CD8-positive, alpha-beta memory T cell (primary cell): ENCODE data around the gene MED27. TPM values are rescaled to one million over a fixed set of nuclear protein-coding genes. Genes with fewer than 3 reads are reported as not detected.

ENCODE experiments used
- CTCF ChIA-PET: fragments of 350-600 bp; sonication (Branson Sonifier 250); formaldehyde crosslinking; loops from one replicate; lab custom pipeline; 2021; ENCODE audit warnings: antibody characterized with exemption; lab: Charles Lee
- POLR2A ChIA-PET: fragments of 350-600 bp; sonication (Branson Sonifier 250); formaldehyde crosslinking; loops from one replicate; lab custom pipeline; 2021; ENCODE audit warnings: antibody characterized with exemption; lab: Charles Lee
- DNase-seq, 5 donors: peaks; one replicate each; pipeline versions ENCODE4 v3.0.0 to v3.0.0-alpha.2; 2020 to 2022; ENCODE audit warnings: mixed read lengths in 1 of 5
- H3K27ac ChIP-seq: one replicate; pipeline ENCODE4 v1.7.0; 2013; ENCODE audit warnings: low read depth, mild to moderate bottlenecking, low read length, moderate library complexity
- H3K27me3 ChIP-seq: 2 replicates; pipeline ENCODE4 v1.7.0; 2013; ENCODE audit warnings: low read length, mild to moderate bottlenecking; ENCODE audit not compliant: insufficient read depth, poor library complexity, severe bottlenecking
- H3K36me3 ChIP-seq: 2 replicates; pipeline ENCODE4 v1.7.0; 2013; ENCODE audit warnings: mild to moderate bottlenecking, low read length, moderate library complexity; ENCODE audit not compliant: insufficient read depth
- H3K4me1 ChIP-seq: 2 replicates; pipeline ENCODE4 v1.7.0; 2013; ENCODE audit warnings: mild to moderate bottlenecking, low read length, moderate library complexity; ENCODE audit not compliant: insufficient read depth
- H3K4me3 ChIP-seq: 2 replicates; pipeline ENCODE4 v1.7.0; 2013; ENCODE audit warnings: mild to moderate bottlenecking, low read length
- H3K9me3 ChIP-seq: 2 replicates; pipeline ENCODE4 v1.7.0; 2013; ENCODE audit warnings: mild to moderate bottlenecking, low read length
- H3K27ac Mint-ChIP-seq, 8 donors: one replicate each; pipeline ENCODE4 v1.8.0; 2020 to 2021; ENCODE audit warnings: mixed read lengths in 8 of 8, mild to moderate bottlenecking in 6 of 8, inconsistent platforms in 3 of 8, moderate library complexity in 3 of 8
- H3K27me3 Mint-ChIP-seq, 2 donors: one replicate each; pipeline ENCODE4 v1.8.0; 2020 to 2021; ENCODE audit warnings: mixed read lengths in 2 of 2, mild to moderate bottlenecking in 1 of 2, moderate library complexity in 1 of 2
- H3K36me3 Mint-ChIP-seq, 3 donors: one replicate each; pipeline ENCODE4 v1.8.0; 2020 to 2021; ENCODE audit warnings: mixed read lengths in 3 of 3, inconsistent platforms in 1 of 3, mild to moderate bottlenecking in 1 of 3
- H3K4me1 Mint-ChIP-seq, 3 donors: one replicate each; pipeline ENCODE4 v1.8.0; 2020 to 2021; ENCODE audit warnings: mixed read lengths in 3 of 3, inconsistent platforms in 1 of 3, mild to moderate bottlenecking in 1 of 3
- H3K4me3 Mint-ChIP-seq, 7 donors: one replicate each; pipeline ENCODE4 v1.8.0; 2020 to 2021; ENCODE audit warnings: mixed read lengths in 7 of 7, mild to moderate bottlenecking in 6 of 7, moderate library complexity in 4 of 7, inconsistent platforms in 2 of 7
- H3K9me3 Mint-ChIP-seq, 5 donors: one replicate each; pipeline ENCODE4 v1.8.0; 2020 to 2022; ENCODE audit warnings: mixed read lengths in 5 of 5, mild to moderate bottlenecking in 3 of 5, moderate library complexity in 2 of 5, inconsistent platforms in 1 of 5
- polyA plus RNA-seq: library from polyadenylated mRNA; unstranded; fragments of 300-500 nt; fragmentation: Illumina TruSeq; gene quantifications from one replicate; pipeline ENCODE4 v1.2.3, GENCODE V29; 2021
- total RNA-seq, 2 experiments: library from RNA; stranded (reverse); gene quantifications; one replicate each; pipeline ENCODE4 v1.2.3, GENCODE V29; 2021

MED27 gene
- total and polyA plus RNA-seq, 3 experiments from 2014 or later, result 31.6 to 39.7 (median 35.9) TPM

GRCh38 chr9:131994364-131995125, 85.1 kb downstream of the MED27 start:
- Histone ChIP-seq H3K9me3 (no peaks in the 10 kb centered on the region), H3K4me3 (no peak overlapping the region), H3K36me3 (no peaks in the 10 kb centered on the region), H3K27me3 (no peaks in the 10 kb centered on the region), H3K27ac (no peak overlapping the region), H3K4me1 (peaks cover under 1% of the 10 kb centered on the region)
- CTCF ChIA-PET, result no interaction called here
- DNase-seq, result no peak
- Mint-ChIP-seq H3K4me1 (peaks cover 5 to 20% (median 13%) of the 10 kb centered on the region in 3 donors), H3K9me3 (no peaks in the 10 kb centered on the region), H3K27ac (peak overlapping the region in 1 of 8 donors; percentile 84), H3K4me3 (no peak overlapping the region), H3K27me3 (no peaks in the 10 kb centered on the region), H3K36me3 (peaks cover 0 to 23% (median 21%) of the 10 kb centered on the region in 3 donors)
- POLR2A ChIA-PET, result no interaction called here

- Mint-ChIP-seq H3K36me3 (peaks cover 0 to 21% (median 20%) of the 10 kb centered on the region in 3 donors), H3K27ac (no peak overlapping the region), H3K4me3 (no peak overlapping the region), H3K9me3 (no peaks in the 10 kb centered on the region), H3K27me3 (no peaks in the 10 kb centered on the region), H3K4me1 (peaks cover 2 to 8% (median 6%) of the 10 kb centered on the region in 3 donors)
- POLR2A ChIA-PET, result no interaction called here
- Histone ChIP-seq H3K27me3 (no peaks in the 10 kb centered on the region), H3K4me1 (no peaks in the 10 kb centered on the region), H3K4me3 (no peak overlapping the region), H3K36me3 (no peaks in the 10 kb centered on the region), H3K9me3 (no peaks in the 10 kb centered on the region), H3K27ac (no peak overlapping the region)
- CTCF ChIA-PET, result no interaction called here
- DNase-seq, result no peak
Measured at GRCh38 chr9:131992906-131993657, 86.6 kb downstream of the MED27 start.

- no peaks in the 10 kb centered on the region for H3K9me3 Mint-ChIP-seq
- H3K4me1 Mint-ChIP-seq, result peaks cover 3 to 8% (median 4%) of the 10 kb centered on the region in 3 donors
- DNase-seq, result no peak
- H3K36me3 Mint-ChIP-seq, result peaks cover 0 to 8% (median 2%) of the 10 kb centered on the region in 3 donors
- no peak overlapping the region for H3K27ac ChIP-seq
- no peaks in the 10 kb centered on the region for H3K9me3 ChIP-seq
- peak overlapping the region in 1 of 8 donors; percentile 10 for H3K27ac Mint-ChIP-seq
- ChIA-PET CTCF (no interaction called here), POLR2A (no interaction called here)
- no peaks in the 10 kb centered on the region for H3K36me3 ChIP-seq
- H3K4me1 ChIP-seq, result no peaks in the 10 kb centered on the region
- no peaks in the 10 kb centered on the region for H3K27me3 Mint-ChIP-seq
- H3K27me3 ChIP-seq, result no peaks in the 10 kb centered on the region
- no peak overlapping the region for H3K4me3 ChIP-seq
- no peak overlapping the region for H3K4me3 Mint-ChIP-seq
Measured at GRCh38 chr9:131987232-131987631, 92.4 kb downstream of the MED27 start.

GRCh38 chr9:131986576-131986975, 93.1 kb downstream of the MED27 start:
- Mint-ChIP-seq H3K9me3 (no peaks in the 10 kb centered on the region), H3K4me3 (no peak overlapping the region), H3K36me3 (peaks cover 0 to 8% (median 2%) of the 10 kb centered on the region in 3 donors), H3K4me1 (peaks cover 3 to 8% (median 4%) of the 10 kb centered on the region in 3 donors), H3K27ac (peak overlapping the region in 1 of 8 donors; percentile 23), H3K27me3 (no peaks in the 10 kb centered on the region)
- no peak for DNase-seq
- H3K9me3 ChIP-seq, result no peaks in the 10 kb centered on the region
- H3K4me1 ChIP-seq, result no peaks in the 10 kb centered on the region
- H3K27me3 ChIP-seq, result no peaks in the 10 kb centered on the region
- ChIA-PET POLR2A (no interaction called here), CTCF (no interaction called here)
- H3K36me3 ChIP-seq, result no peaks in the 10 kb centered on the region
- H3K27ac ChIP-seq, result no peak overlapping the region
- no peak overlapping the region for H3K4me3 ChIP-seq

- Histone ChIP-seq H3K36me3 (no peaks in the 10 kb centered on the region), H3K27ac (no peak overlapping the region), H3K9me3 (no peaks in the 10 kb centered on the region), H3K27me3 (no peaks in the 10 kb centered on the region), H3K4me3 (no peak overlapping the region), H3K4me1 (no peaks in the 10 kb centered on the region)
- peaks cover 0 to 8% (median 5%) of the 10 kb centered on the region in 3 donors for H3K36me3 Mint-ChIP-seq
- H3K27me3 Mint-ChIP-seq, result no peaks in the 10 kb centered on the region
- H3K4me3 Mint-ChIP-seq, result no peak overlapping the region
- H3K27ac Mint-ChIP-seq, result no peak overlapping the region
- no peak for DNase-seq
- CTCF ChIA-PET, result no interaction called here
- H3K9me3 Mint-ChIP-seq, result no peaks in the 10 kb centered on the region
- POLR2A ChIA-PET, result no interaction called here
- H3K4me1 Mint-ChIP-seq, result peaks cover 3 to 12% (median 6%) of the 10 kb centered on the region in 3 donors
Measured at GRCh38 chr9:131986089-131986488, 93.6 kb downstream of the MED27 start.

- no peak for DNase-seq
- Mint-ChIP-seq H3K27ac (no peak overlapping the region), H3K9me3 (no peaks in the 10 kb centered on the region), H3K27me3 (no peaks in the 10 kb centered on the region), H3K4me1 (peaks cover 0 to 6% (median 5%) of the 10 kb centered on the region in 3 donors), H3K4me3 (no peak overlapping the region), H3K36me3 (peaks cover 0 to 6% (median 4%) of the 10 kb centered on the region in 3 donors)
- no peaks in the 10 kb centered on the region for H3K4me1 ChIP-seq
- no peaks in the 10 kb centered on the region for H3K9me3 ChIP-seq
- H3K27me3 ChIP-seq, result no peaks in the 10 kb centered on the region
- H3K36me3 ChIP-seq, result no peaks in the 10 kb centered on the region
- H3K27ac ChIP-seq, result no peak overlapping the region
- ChIA-PET POLR2A (no interaction called here), CTCF (no interaction called here)
- no peak overlapping the region for H3K4me3 ChIP-seq
Measured at GRCh38 chr9:131984564-131984963, 95.1 kb downstream of the MED27 start.

GRCh38 chr9:131982671-131983239, 96.9 kb downstream of the MED27 start:
- Mint-ChIP-seq H3K4me1 (peaks cover 0 to 10% (median 5%) of the 10 kb centered on the region in 3 donors), H3K27me3 (no peaks in the 10 kb centered on the region), H3K9me3 (no peaks in the 10 kb centered on the region), H3K36me3 (peaks cover 0 to 7% (median 4%) of the 10 kb centered on the region in 3 donors), H3K4me3 (no peak overlapping the region), H3K27ac (peak overlapping the region in 1 of 8 donors; percentile 16)
- POLR2A ChIA-PET, result no interaction called here
- Histone ChIP-seq H3K4me1 (no peaks in the 10 kb centered on the region), H3K36me3 (no peaks in the 10 kb centered on the region), H3K4me3 (no peak overlapping the region), H3K27ac (no peak overlapping the region), H3K9me3 (no peaks in the 10 kb centered on the region), H3K27me3 (no peaks in the 10 kb centered on the region)
- DNase-seq, result no peak
- CTCF ChIA-PET, result interaction anchor here (1.5 kb wide), 1 partner anchor 48 kb away, joined by 3 read pairs; no protein-coding TSS in a partner anchor

GRCh38 chr9:131982102-131982501, 97.6 kb downstream of the MED27 start:
- ChIA-PET CTCF (no interaction called here), POLR2A (no interaction called here)
- Mint-ChIP-seq H3K36me3 (peaks cover 0 to 9% (median 2%) of the 10 kb centered on the region in 3 donors), H3K4me1 (peaks cover 0 to 10% (median 4%) of the 10 kb centered on the region in 3 donors), H3K9me3 (no peaks in the 10 kb centered on the region), H3K4me3 (no peak overlapping the region), H3K27ac (peak overlapping the region in 1 of 8 donors; percentile 16), H3K27me3 (no peaks in the 10 kb centered on the region)
- no peaks in the 10 kb centered on the region for H3K4me1 ChIP-seq
- no peaks in the 10 kb centered on the region for H3K36me3 ChIP-seq
- no peak overlapping the region for H3K4me3 ChIP-seq
- H3K27ac ChIP-seq, result no peak overlapping the region
- no peaks in the 10 kb centered on the region for H3K9me3 ChIP-seq
- no peak for DNase-seq
- no peaks in the 10 kb centered on the region for H3K27me3 ChIP-seq
